Measurements from ENCODE around the gene G0S2. TPM values are rescaled to one million over a fixed set of nuclear protein-coding genes. Genes with fewer than 3 reads are reported as not detected.

Gene G0S2
- total and polyA plus RNA-seq, 8 donors, result 10.6 to 89.1 (median 36.7) TPM

- intact Hi-C loops (cut with DNase I), result no loop called here
- Histone ChIP-seq H3K4me1 (peaks cover 0 to 9% of the 10 kb centered on the region in 2 donors), H3K36me3 (no peaks in the 10 kb centered on the region), H3K27ac (no peak overlapping the region), H3K9me3 (no peaks in the 10 kb centered on the region), H3K4me3 (no peak overlapping the region), H3K27me3 (peaks cover 0 to 3% of the 10 kb centered on the region in 2 donors)
- no peak for DNase-seq
- no peak for TF ChIP-seq CTCF (IDR thresholded peaks at IDR 0.05)
- no peak for ATAC-seq
Measured at GRCh38 chr1:209702832-209703231, 27.6 kb downstream of the G0S2 start.

GRCh38 chr1:209703834-209704504 lies 28.8 kb downstream of the G0S2 start:
- no peaks in the 10 kb centered on the region for H3K9me3 ChIP-seq
- DNase-seq (peak in 1 of 4 donors; percentile 37), ATAC-seq (no peak)
- no peak for TF ChIP-seq CTCF (IDR thresholded peaks at IDR 0.05)
- no peak overlapping the region for H3K27ac ChIP-seq
- peaks cover 0 to 3% of the 10 kb centered on the region in 2 donors for H3K27me3 ChIP-seq
- H3K4me3 ChIP-seq, result no peak overlapping the region
- H3K36me3 ChIP-seq, result no peaks in the 10 kb centered on the region
- peaks cover 0 to 9% of the 10 kb centered on the region in 2 donors for H3K4me1 ChIP-seq
- intact Hi-C loops (cut with DNase I), result no loop called here

GRCh38 chr1:209704584-209704983 lies 29.4 kb downstream of the G0S2 start, which contains the start of gene HSD11B1:
Gene HSD11B1 (plus strand): TSS chr1:209704846. CDS start chr1:209704943, 97 bp downstream.
- DNase-seq (peak in 3 of 4 donors; percentile 57 to 91 (median 87)), ATAC-seq (peak; percentile 86)
- peaks cover 0 to 9% of the 10 kb centered on the region in 2 donors for H3K4me1 ChIP-seq
- no peak within 1 kb of the TSS for H3K4me3 ChIP-seq
- no peaks in the 10 kb centered on the region for H3K36me3 ChIP-seq
- intact Hi-C loops (cut with DNase I), result no loop called here
- peak within 1 kb of the TSS in 1 of 2 donors; percentile 33 for H3K27ac ChIP-seq
- H3K9me3 ChIP-seq, result no peaks in the 10 kb centered on the region
- TF ChIP-seq CTCF (IDR thresholded peaks at IDR 0.05), result no peak
- H3K27me3 ChIP-seq, result peaks cover 0 to 3% of the 10 kb centered on the region in 2 donors

- no peak for TF ChIP-seq CTCF (IDR thresholded peaks at IDR 0.05)
- Histone ChIP-seq H3K4me3 (no peak overlapping the region), H3K27ac (peak overlapping the region in 1 of 2 donors; percentile 33), H3K27me3 (peaks cover 0 to 3% of the 10 kb centered on the region in 2 donors), H3K9me3 (no peaks in the 10 kb centered on the region), H3K4me1 (peaks cover 0 to 9% of the 10 kb centered on the region in 2 donors), H3K36me3 (no peaks in the 10 kb centered on the region)
- peak; percentile 33 for ATAC-seq
- no peak for DNase-seq
- intact Hi-C loops (cut with DNase I), result no loop called here
Measured at GRCh38 chr1:209705033-209705598, 29.9 kb downstream of the G0S2 start.

GRCh38 chr1:209706622-209707021 lies 31.4 kb downstream of the G0S2 start:
- no peak overlapping the region for H3K27ac ChIP-seq
- H3K9me3 ChIP-seq, result no peaks in the 10 kb centered on the region
- ATAC-seq, result no peak
- peaks cover 0 to 9% of the 10 kb centered on the region in 2 donors for H3K4me1 ChIP-seq
- H3K36me3 ChIP-seq, result no peaks in the 10 kb centered on the region
- no peak overlapping the region for H3K4me3 ChIP-seq
- intact Hi-C loops (cut with DNase I), result no loop called here
- H3K27me3 ChIP-seq, result peaks cover 0 to 3% of the 10 kb centered on the region in 2 donors
- TF ChIP-seq CTCF (IDR thresholded peaks at IDR 0.05), result no peak
- DNase-seq, result no peak
